Fibroblast of skin of abdomen (primary cell): ENCODE data around the gene STK32A.

Source experiments
- DNase-seq: peaks from one replicate; pipeline ENCODE4 v3.0.0-alpha.2; 2013

Gene STK32A

GRCh38 chr5:147426640-147427327 is 192.0 kb downstream of the STK32A start:
- DNase-seq, result no peak

GRCh38 chr5:147427521-147428401 is 192.9 kb downstream of the STK32A start:
- DNase-seq, result peak; percentile 28

GRCh38 chr5:147430628-147431027 is 195.8 kb downstream of the STK32A start:
- peak; percentile 28 for DNase-seq

- DNase-seq, result no peak
Measured at GRCh38 chr5:147431586-147431985, 196.8 kb downstream of the STK32A start.

- DNase-seq, result no peak
Measured at GRCh38 chr5:147432323-147432722, 197.5 kb downstream of the STK32A start.

GRCh38 chr5:147434049-147434448 is 199.2 kb downstream of the STK32A start:
- no peak for DNase-seq

GRCh38 chr5:147436596-147436995 is 201.8 kb downstream of the STK32A start:
- no peak for DNase-seq

- peak; percentile 63 for DNase-seq
Measured at GRCh38 chr5:147437161-147437596, 202.4 kb downstream of the STK32A start.
